BJ (cell line): ENCODE results near the gene ELL. TPM values are rescaled to one million over a fixed set of nuclear protein-coding genes. Genes with fewer than 3 reads are reported as not detected.

Source experiments
- CTCF ChIA-PET: fragments of 350-600 bp; formaldehyde crosslinking; extraction: SDS; loops from one replicate; lab custom pipeline; 2021; ENCODE audit warnings: antibody characterized with exemption, inconsistent platforms; lab: Yijun Ruan, JAX
- POLR2A ChIA-PET: fragments of 300-600 bp; sonication (Branson Sonifier 250); formaldehyde crosslinking; extraction: SDS; loops from one replicate; lab custom pipeline; 2021; ENCODE audit warnings: antibody characterized with exemption; lab: Charles Lee
- DNase-seq: peaks from one replicate; pipeline ENCODE4 v3.0.0-alpha.2; 2011; ENCODE audit warnings: low read depth
- H3K27me3 ChIP-seq: 2 replicates; pipeline ENCODE4 v1.6.0; 2011; ENCODE audit warnings: low read length; ENCODE audit not compliant: control insufficient read depth, insufficient read depth
- H3K36me3 ChIP-seq: 2 replicates; pipeline ENCODE4 v1.5.1; 2011; ENCODE audit warnings: low read length; ENCODE audit not compliant: control insufficient read depth, insufficient read depth
- H3K4me3 ChIP-seq: 2 replicates; pipeline ENCODE4 v1.5.1; 2011; ENCODE audit warnings: low read depth, mild to moderate bottlenecking, control low read depth, low read length
- CTCF ChIP-seq: IDR thresholded peaks from 2 replicates; pipeline ENCODE4 v1.5.1; 2011; ENCODE audit warnings: low read depth, mild to moderate bottlenecking, control low read depth, inconsistent platforms, low read length, moderate library complexity; ENCODE audit not compliant: insufficient read depth
- polyA plus RNA-seq: library from polyadenylated mRNA; depleted of rRNA; stranded (reverse); fragments of >200 nt; gene quantifications from 2 replicates; pipeline ENCODE4 v1.2.3, GENCODE V29; 2011

ELL gene
- polyA plus RNA-seq, 1 experiment, result 10.2 TPM

GRCh38 chr19:18428787-18429674, 92.8 kb downstream of the ELL start:
- Histone ChIP-seq H3K27me3 (no peaks in the 10 kb centered on the region), H3K4me3 (peak overlapping the region; percentile 39), H3K36me3 (peaks cover 15% of the 10 kb centered on the region)
- ChIA-PET POLR2A (interaction anchor here (0.6 kb wide), 1 partner anchor 28 kb away, joined by 6 read pairs; no protein-coding TSS in a partner anchor), CTCF (interaction anchor here (0.6 to 1.9 kb wide), 4 partner anchors 10 to 161 kb away, joined by 3 to 4 read pairs (median 3); partner anchors contain the start of gene SSBP4)
- TF ChIP-seq CTCF, result no peak
- DNase-seq, result no peak

GRCh38 chr19:18428173-18428786, 93.6 kb downstream of the ELL start:
- POLR2A ChIA-PET, result interaction anchor here (0.6 kb wide), 1 partner anchor 29 kb away, joined by 6 read pairs; no protein-coding TSS in a partner anchor
- CTCF ChIA-PET, result interaction anchor here (1.1 to 1.9 kb wide), 3 partner anchors 10 to 41 kb away, joined by 3 to 4 read pairs (median 3); partner anchors contain the start of gene SSBP4
- TF ChIP-seq CTCF, result no peak
- Histone ChIP-seq H3K27me3 (no peaks in the 10 kb centered on the region), H3K36me3 (peaks cover 15% of the 10 kb centered on the region), H3K4me3 (no peak overlapping the region)
- no peak for DNase-seq

GRCh38 chr19:18427743-18428113, 94.1 kb downstream of the ELL start:
- POLR2A ChIA-PET, result no interaction called here
- peaks cover 13% of the 10 kb centered on the region for H3K36me3 ChIP-seq
- no peaks in the 10 kb centered on the region for H3K27me3 ChIP-seq
- H3K4me3 ChIP-seq, result no peak overlapping the region
- CTCF ChIA-PET, result interaction anchor here (1.1 to 1.9 kb wide), 2 partner anchors 9 to 11 kb away, joined by 3 to 4 read pairs; partner anchors contain the start of gene SSBP4
- TF ChIP-seq CTCF, result no peak
- no peak for DNase-seq

- ChIA-PET CTCF (interaction anchor here (1.1 to 1.9 kb wide), 3 partner anchors 8 to 223 kb away, joined by 3 to 4 read pairs (median 3); partner anchors contain the start of genes RAB3A and SSBP4), POLR2A (no interaction called here)
- no peak for DNase-seq
- peaks cover 13% of the 10 kb centered on the region for H3K36me3 ChIP-seq
- H3K4me3 ChIP-seq, result no peak overlapping the region
- no peaks in the 10 kb centered on the region for H3K27me3 ChIP-seq
- TF ChIP-seq CTCF, result no peak
Measured at GRCh38 chr19:18427080-18427742, 94.7 kb downstream of the ELL start.

- Histone ChIP-seq H3K27me3 (no peaks in the 10 kb centered on the region), H3K4me3 (no peak overlapping the region), H3K36me3 (peaks cover 14% of the 10 kb centered on the region)
- TF ChIP-seq CTCF, result no peak
- no peak for DNase-seq
- CTCF ChIA-PET, result interaction anchor here (1.1 kb wide), 1 partner anchor 222 kb away, joined by 3 read pairs; the partner anchor contains the start of gene RAB3A
- POLR2A ChIA-PET, result no interaction called here
Measured at GRCh38 chr19:18426416-18426767, 95.5 kb downstream of the ELL start.
